Activated naive CD8-positive, alpha-beta T cell (primary cell): ENCODE results near the gene EXOSC7.
"Not testable (repeated sequence)": the region's sequence is repeated elsewhere in the genome, so short reads cannot be mapped to it uniquely, and the experiment has no call there.

Source experiments
- H3K27ac Mint-ChIP-seq: one replicate; pipeline ENCODE4 v1.8.0; 2021; ENCODE audit warnings: mixed read lengths
- H3K27me3 Mint-ChIP-seq: one replicate; pipeline ENCODE4 v1.8.0; 2021; ENCODE audit warnings: mixed read lengths
- H3K36me3 Mint-ChIP-seq: one replicate; pipeline ENCODE4 v1.8.0; 2021; ENCODE audit warnings: mixed read lengths
- H3K4me1 Mint-ChIP-seq: one replicate; pipeline ENCODE4 v1.8.0; 2021; ENCODE audit warnings: low read depth, mixed read lengths
- H3K4me3 Mint-ChIP-seq: one replicate; pipeline ENCODE4 v1.8.0; 2021; ENCODE audit warnings: mild to moderate bottlenecking, mixed read lengths
- H3K9me3 Mint-ChIP-seq: one replicate; pipeline ENCODE4 v1.8.0; 2021; ENCODE audit warnings: low read depth, mixed read lengths

Gene EXOSC7

DNA sequence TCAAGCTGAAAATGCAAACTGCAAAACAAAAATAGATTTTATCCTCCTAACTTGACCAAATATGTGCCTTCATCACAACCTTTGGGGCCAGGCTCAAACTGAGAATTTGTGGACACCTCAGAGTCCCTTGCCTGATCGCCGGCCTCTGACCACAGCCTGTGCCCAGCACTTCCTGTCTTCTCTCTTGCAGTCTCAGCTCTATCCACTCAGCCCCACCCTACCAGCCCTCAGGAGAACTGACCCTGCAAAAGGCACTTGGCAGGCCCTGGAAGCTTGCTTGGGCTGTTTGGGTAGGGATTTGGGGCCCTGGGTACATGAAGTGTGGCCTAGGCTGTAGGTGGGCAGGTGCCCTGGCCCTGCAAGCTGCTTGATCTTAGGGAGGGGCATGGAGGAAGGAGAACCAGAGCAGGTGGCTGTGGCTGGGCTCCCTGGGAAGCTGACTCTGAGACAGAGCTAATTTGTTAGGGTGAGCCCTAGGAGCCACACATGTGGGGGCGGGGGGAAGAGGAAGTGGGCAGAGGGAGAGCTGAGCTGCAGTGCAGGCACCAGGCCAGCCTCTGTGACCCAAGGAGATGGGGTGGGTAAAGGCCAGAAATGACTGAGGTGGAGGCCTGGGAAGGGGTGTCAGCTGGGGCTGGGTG, 58.7 kb downstream of the EXOSC7 start:
- H3K27me3 Mint-ChIP-seq, result peaks cover 18% of the 10 kb centered on the region
- no peak overlapping the region for H3K27ac Mint-ChIP-seq
- no peaks in the 10 kb centered on the region for H3K36me3 Mint-ChIP-seq
- peak overlapping the region; percentile 86 for H3K4me3 Mint-ChIP-seq
- H3K4me1 Mint-ChIP-seq, result peaks cover 32% of the 10 kb centered on the region
- H3K9me3 Mint-ChIP-seq, result no peaks in the 10 kb centered on the region

DNA sequence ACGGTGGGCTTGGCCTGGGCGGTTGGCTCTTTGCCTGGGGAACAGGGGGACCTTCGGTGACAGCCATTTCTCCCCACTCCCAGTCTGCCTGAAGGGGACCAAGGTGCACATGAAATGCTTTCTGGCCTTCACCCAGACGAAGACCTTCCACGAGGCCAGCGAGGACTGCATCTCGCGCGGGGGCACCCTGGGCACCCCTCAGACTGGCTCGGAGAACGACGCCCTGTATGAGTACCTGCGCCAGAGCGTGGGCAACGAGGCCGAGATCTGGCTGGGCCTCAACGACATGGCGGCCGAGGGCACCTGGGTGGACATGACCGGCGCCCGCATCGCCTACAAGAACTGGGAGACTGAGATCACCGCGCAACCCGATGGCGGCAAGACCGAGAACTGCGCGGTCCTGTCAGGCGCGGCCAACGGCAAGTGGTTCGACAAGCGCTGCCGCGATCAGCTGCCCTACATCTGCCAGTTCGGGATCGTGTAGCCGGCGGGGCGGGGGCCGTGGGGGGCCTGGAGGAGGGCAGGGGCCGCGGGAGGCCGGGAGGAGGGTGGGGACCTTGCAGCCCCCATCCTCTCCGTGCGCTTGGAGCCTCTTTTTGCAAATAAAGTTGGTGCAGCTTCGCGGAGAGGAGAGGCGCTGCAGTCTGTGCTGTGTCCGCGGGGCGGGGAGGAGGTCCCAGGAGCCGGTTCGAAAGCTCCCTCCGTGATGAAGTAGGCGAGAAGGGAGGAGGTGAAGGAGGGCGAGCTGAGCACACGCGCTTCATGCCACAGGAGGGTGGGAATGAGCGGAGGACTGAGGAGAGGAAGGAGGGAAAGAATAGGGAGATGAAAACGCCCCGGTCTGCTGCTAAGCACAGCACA, 59.6 kb downstream of the EXOSC7 start:
- Mint-ChIP-seq H3K4me1 (peaks cover 37% of the 10 kb centered on the region), H3K27me3 (peaks cover 18% of the 10 kb centered on the region), H3K27ac (no peak overlapping the region), H3K4me3 (peak overlapping the region; percentile 86), H3K36me3 (no peaks in the 10 kb centered on the region), H3K9me3 (no peaks in the 10 kb centered on the region)

DNA sequence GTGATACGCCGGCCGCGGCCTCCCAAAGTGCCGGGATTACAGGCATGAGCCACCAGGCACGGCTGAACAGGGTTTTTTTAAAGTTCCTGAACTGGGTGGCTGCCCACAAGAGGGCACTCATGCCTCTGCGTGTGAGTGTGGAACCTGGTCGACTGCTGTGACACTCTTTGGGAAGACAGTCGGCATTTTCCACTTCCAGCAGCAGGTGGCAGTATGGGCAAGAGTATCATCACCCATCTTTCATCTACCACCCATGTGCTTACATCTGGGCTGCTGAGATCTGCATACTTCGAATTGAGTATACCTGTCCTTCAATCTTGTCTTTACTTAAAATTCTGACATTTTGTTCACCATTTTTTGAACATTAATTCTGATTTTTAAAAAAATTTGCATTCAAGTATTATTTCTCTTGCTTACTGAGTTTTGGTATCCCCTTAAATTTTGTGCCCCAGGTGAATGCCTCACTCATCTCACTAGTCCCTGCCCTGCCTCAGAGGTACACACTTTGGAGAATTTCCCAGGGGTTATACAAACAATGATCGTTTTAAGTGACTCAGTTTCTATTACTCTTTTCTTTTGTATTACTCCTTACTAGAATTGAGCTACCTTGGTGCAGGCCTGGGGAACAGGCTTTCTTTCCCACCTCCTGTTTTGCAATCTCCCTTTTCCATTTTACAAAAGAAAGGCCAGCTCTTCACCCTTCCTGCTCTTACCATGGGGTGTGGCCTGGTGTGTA, 61.8 kb downstream of the EXOSC7 start:
- Mint-ChIP-seq H3K4me1 (peaks cover 50% of the 10 kb centered on the region), H3K4me3 (peak overlapping the region; percentile 56), H3K27me3 (peaks cover 16% of the 10 kb centered on the region)

DNA sequence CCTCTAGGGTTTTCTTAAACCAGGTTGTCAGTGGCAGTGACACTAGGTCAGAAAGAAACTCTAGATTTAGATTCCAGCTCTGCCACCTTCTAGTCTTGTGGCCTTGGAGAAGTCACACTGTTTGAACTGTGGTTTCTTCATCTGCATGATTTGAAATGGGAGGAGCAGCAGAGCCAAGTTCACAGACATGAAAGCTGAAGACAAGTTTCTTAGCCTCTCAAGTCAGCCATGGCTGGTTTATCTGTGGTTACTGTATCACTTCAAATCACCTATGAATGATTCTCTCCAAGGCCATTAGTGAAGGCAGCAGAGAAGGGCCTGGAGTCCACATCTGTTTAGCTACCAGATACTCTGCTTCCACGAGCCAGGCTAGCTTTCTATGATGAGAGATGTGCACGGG, 65.6 kb downstream of the EXOSC7 start:
- Mint-ChIP-seq H3K36me3 (no peaks in the 10 kb centered on the region), H3K9me3 (no peaks in the 10 kb centered on the region), H3K27me3 (peaks cover 11% of the 10 kb centered on the region), H3K27ac (no peak overlapping the region), H3K4me3 (no peak overlapping the region), H3K4me1 (peaks cover 27% of the 10 kb centered on the region)

More for the DNA sequence above, 61.8 kb downstream of the EXOSC7 start:
- H3K27ac Mint-ChIP-seq, result no peak overlapping the region
- H3K36me3 Mint-ChIP-seq, result no peaks in the 10 kb centered on the region
- no peaks in the 10 kb centered on the region for H3K9me3 Mint-ChIP-seq

DNA sequence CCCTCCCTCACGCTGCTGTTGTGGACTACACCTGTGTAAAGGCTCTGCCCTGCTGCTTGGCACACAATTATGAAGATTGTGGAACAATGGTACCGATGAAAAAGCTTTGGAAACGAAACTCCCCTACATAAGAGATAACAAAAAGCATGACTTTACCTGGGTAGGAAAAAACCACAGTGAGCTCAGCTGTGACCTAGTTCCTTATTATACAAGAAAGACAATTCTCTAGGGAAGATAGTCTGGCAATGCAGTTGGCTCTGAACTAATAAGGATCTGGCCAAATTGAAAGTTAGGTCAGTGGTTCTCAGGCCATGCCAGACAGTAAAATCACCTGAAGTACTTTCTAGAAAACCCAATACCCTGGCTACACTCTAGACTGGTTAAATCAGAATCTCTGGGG, 66.1 kb downstream of the EXOSC7 start:
- no peak overlapping the region for H3K27ac Mint-ChIP-seq

DNA sequence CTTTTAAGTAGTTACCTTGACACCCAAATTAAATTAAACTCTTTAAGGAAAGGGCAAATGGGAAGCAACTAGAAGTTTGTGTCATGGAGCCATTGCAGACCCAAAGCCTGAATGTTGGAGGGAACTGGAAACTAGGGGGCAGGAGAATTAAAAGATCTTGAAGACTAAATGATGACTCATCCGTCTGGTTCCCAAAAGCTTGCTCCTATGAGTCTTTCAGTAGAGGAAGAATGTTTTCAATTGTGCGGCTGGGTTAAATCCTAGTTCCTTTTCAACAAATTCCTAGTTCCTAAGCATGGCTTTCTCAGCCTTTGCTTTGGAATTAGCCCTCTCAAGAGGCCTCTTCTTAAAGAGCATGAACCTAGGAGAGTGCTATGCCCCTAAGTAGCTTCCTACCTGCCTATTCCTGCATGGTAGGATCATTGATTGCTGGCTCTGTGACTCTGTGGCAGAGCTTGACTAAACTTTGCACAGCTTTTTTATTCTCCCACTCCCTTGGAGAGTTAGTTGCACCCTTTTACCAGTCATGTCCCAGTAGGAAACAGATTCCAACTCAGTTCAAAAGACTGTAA, 67.8 kb downstream of the EXOSC7 start:
- Mint-ChIP-seq H3K36me3 (no peaks in the 10 kb centered on the region), H3K4me3 (no peak overlapping the region), H3K27me3 (peaks cover 8% of the 10 kb centered on the region), H3K9me3 (no peaks in the 10 kb centered on the region), H3K4me1 (peaks cover 18% of the 10 kb centered on the region), H3K27ac (no peak overlapping the region)

More for the DNA sequence above, 66.1 kb downstream of the EXOSC7 start:
- Mint-ChIP-seq H3K4me3 (no peak overlapping the region), H3K27me3 (peaks cover 10% of the 10 kb centered on the region), H3K4me1 (peaks cover 24% of the 10 kb centered on the region), H3K9me3 (no peaks in the 10 kb centered on the region), H3K36me3 (no peaks in the 10 kb centered on the region)

DNA sequence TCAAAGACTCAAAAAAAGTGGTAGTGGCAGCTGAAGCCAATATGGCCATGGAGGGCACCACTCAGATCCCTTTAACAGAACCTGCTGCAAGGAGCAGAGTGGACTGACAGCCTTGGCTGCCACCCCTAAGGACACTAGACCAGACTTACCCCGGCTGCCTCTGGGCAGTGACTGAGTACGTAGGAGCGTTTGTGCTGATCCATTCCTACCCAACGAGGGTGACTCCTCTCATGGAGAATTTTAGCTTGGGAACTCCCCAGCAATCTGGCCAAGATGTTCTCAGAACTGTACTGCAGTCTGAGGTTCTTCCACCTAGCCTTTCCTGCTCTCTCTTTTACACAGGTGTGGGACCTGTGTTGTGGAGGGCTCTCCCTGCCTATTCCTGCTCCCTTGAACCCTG, 72.2 kb downstream of the EXOSC7 start:
- H3K36me3 Mint-ChIP-seq, result no peaks in the 10 kb centered on the region
- H3K9me3 Mint-ChIP-seq, result no peaks in the 10 kb centered on the region
- peaks cover 11% of the 10 kb centered on the region for H3K27me3 Mint-ChIP-seq
- no peak overlapping the region for H3K4me3 Mint-ChIP-seq
- H3K27ac Mint-ChIP-seq, result peak overlapping the region; percentile 1
- no peaks in the 10 kb centered on the region for H3K4me1 Mint-ChIP-seq

DNA sequence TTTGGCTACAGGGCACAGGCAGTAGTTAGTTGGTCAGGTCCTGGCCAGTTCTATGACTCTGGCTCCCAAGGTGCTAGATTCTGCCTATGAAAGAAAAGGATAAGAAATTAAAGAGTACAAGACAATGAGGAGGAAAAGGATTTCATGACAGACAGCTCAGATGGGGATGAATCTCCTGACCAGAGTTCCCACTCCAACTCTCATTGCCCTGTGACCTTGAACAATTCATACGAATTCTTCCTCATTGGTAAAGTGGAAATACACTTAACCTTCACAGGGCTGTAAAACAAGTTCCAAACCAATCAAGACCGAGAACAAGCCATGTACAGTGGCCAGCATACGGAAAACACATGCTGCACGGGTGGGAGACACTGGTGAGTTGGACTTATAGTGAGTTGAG, 73.8 kb downstream of the EXOSC7 start:
- Mint-ChIP-seq H3K4me3 (no peak overlapping the region), H3K27me3 (peaks cover 11% of the 10 kb centered on the region), H3K9me3 (no peaks in the 10 kb centered on the region), H3K36me3 (no peaks in the 10 kb centered on the region), H3K27ac (no peak overlapping the region), H3K4me1 (peaks cover 4% of the 10 kb centered on the region)

DNA sequence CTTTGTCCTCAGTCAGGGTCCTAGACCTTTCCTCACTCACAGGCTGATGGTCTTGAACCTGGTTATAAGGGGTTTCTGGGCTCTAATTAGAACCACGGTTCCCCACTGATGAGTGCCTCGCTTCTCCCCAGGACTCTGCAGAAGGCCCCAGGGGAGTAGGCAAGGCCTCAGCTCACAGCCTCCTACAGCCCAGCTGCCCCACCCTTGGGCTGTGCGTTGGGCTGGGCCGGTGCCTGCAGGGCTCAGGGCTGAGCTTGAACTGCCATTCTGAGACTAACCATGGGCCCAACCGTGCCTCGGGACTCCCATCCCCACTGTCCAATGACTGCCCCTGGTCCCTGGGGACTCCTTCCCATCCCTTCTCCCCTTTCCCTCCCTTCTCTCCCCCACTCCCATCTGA, 75.6 kb downstream of the EXOSC7 start:
- Mint-ChIP-seq H3K4me3 (no peak overlapping the region), H3K27ac (no peak overlapping the region), H3K27me3 (peaks cover 7% of the 10 kb centered on the region), H3K4me1 (peaks cover 4% of the 10 kb centered on the region), H3K9me3 (no peaks in the 10 kb centered on the region), H3K36me3 (no peaks in the 10 kb centered on the region)

DNA sequence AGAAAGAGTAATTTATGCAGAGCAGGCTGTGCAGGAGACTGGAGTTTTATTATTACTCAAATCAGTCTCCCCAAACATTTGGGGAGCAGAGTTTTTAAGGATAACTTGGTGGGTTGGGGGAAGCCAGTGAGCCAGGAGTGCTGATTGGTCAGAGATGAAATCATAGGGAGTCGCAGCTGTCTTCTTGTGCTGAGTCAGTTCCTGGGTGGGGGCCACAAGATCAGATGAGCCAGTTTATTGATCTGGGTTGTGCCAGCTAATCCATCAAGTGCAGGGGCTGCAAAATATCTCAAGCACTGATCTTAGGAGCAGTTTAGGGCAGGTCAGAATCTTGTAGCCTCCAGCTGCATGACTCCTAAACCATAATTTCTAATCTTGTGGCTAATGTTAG, 77.8 kb downstream of the EXOSC7 start:
- H3K27me3 Mint-ChIP-seq, H3K27ac Mint-ChIP-seq, H3K36me3 Mint-ChIP-seq, H3K9me3 Mint-ChIP-seq, H3K4me3 Mint-ChIP-seq: not testable (repeated sequence)
- peaks cover 14% of the 10 kb centered on the region for H3K4me1 Mint-ChIP-seq

DNA sequence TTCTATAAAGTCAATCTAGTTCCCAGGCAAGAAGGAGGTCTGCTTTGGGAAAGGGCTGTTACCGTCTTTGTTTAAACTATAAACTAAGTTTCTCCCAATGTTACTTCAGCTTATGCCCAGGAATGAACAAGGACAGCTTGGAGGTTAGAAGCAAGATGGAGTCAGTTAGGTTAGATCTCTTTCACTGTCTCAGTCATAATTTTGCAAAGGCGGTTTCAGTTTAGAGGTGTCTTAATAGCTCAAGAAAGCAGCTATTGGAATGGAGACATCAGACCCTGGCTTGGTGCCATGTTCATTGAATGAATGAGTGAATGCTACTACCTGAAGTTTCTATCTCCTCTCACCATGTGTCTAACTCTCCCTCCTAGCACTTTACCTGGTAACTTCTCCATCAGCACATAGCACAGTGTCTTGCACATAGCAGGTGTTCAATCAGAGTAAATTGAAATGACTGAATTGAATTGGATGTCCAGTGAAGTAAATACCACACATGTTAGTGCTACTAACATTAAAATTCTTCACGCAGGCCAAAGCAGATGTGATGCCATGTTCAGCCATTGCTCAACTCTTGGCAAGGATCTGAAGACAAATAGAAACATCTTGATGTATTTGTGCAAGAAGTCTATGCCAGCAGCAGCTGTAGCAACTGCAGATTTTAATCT, 78.3 kb downstream of the EXOSC7 start:
- Mint-ChIP-seq H3K4me1 (peaks cover 14% of the 10 kb centered on the region), H3K4me3 (no peak overlapping the region), H3K27me3 (peaks cover 3% of the 10 kb centered on the region), H3K9me3 (no peaks in the 10 kb centered on the region), H3K27ac (no peak overlapping the region), H3K36me3 (no peaks in the 10 kb centered on the region)

DNA sequence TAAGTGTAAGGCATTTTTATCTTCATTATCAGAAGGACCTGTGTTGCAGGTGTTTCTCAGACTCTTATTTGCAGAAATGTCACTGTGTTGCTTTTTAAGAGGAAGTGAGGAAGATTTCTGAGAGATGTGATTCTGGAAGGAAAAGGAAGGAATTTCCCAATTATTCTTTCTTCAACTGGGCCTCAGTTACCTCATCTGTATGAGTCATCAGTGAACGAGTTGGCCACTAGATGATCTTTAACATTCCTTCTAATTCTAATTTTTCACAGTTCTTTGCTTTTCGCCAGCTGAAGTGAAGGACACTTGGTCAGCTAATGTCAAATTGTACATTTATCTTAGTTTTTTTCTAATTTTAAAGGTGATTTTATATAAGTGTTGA, 79.0 kb downstream of the EXOSC7 start:
- H3K4me3 Mint-ChIP-seq, result no peak overlapping the region
- no peak overlapping the region for H3K27ac Mint-ChIP-seq
- peaks cover 14% of the 10 kb centered on the region for H3K4me1 Mint-ChIP-seq

DNA sequence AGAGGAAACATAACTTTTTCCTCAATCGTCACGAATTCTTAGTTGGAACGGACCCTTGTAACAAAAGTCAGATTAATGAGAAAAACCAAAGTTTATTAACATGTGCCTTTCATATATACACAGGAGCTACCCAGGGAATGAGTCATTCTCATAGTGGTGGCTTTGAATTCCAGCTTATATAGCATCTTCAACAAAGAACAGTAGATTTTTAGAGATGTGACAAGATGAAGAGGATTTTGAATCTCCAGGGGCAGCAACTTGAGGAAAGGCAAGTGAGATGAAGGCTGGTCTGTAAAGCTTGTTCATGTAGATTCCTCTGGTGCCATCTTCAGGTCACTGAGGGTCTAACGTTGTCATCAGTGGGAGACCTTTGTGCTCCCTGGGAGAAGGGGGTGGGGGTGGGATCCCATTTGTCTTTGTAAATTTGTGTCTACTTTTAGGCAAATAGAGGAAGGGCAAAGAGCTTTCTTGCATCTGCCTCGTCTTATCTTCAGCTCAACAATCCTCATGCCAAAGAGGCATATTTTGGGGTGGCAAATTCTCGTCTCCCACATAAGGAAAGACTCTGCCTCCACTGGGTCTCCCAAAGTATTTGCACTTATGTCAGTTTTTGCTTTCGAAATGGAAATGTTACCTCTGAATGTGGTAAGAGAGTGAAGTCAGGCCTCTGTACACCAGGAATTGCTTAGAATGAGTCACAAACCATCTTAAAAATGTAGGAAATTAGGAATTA, 79.5 kb downstream of the EXOSC7 start:
- H3K36me3 Mint-ChIP-seq, result no peaks in the 10 kb centered on the region
- no peak overlapping the region for H3K4me3 Mint-ChIP-seq
- no peak overlapping the region for H3K27ac Mint-ChIP-seq
- H3K9me3 Mint-ChIP-seq, result no peaks in the 10 kb centered on the region
- peaks cover 14% of the 10 kb centered on the region for H3K4me1 Mint-ChIP-seq
- peaks cover 2% of the 10 kb centered on the region for H3K27me3 Mint-ChIP-seq

More for the DNA sequence above, 79.0 kb downstream of the EXOSC7 start:
- peaks cover 2% of the 10 kb centered on the region for H3K27me3 Mint-ChIP-seq
- no peaks in the 10 kb centered on the region for H3K36me3 Mint-ChIP-seq
- no peaks in the 10 kb centered on the region for H3K9me3 Mint-ChIP-seq
